Measurements from ENCODE around the gene PYROXD2.

Gene PYROXD2

DNA sequence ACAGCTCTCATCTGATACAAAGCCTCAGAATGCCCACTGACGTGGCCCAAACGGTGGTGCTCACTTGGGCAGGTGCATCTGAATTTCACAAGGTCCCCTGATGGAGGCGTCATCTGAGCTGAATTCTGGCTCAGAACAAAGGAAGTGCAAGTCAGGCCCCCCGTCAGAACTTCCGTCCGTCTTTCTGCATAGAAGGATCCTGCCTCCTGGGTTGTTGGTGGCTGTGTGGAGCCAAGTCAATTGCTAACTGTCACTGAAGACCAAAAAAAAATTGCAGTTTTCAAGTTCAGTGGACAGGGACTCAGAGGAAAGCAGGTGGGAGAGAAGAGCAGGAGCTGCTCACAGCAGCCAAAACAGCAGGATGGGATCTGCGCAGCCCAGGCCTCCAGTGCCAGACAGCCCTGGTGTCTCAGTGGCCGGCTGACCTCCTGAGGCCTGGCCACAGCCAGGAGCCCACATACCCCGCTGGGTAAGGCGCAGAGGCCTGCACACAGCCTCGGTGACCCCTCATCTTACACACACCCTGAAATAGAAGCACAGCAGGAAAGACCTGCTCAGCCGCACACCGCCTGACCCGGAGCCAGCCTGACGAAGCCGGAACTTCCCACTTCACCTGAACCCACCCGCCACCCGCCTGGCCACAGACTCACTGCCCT lies 49.4 kb downstream of the PYROXD2 start:
- Histone ChIP-seq H3K79me2 (no peaks in the 10 kb centered on the region), H3K27me3 (ENCODE audit: control insufficient read depth, insufficient read depth, low read length) (no peaks in the 10 kb centered on the region), H3K9ac (no peak overlapping the region), H3K4me3 (ENCODE audit: low read depth, low read length) (no peak overlapping the region), H3K27ac (no peak overlapping the region), H3K4me1 (no peaks in the 10 kb centered on the region), H3K9me3 (ENCODE audit: control insufficient read depth, low read length) (no peaks in the 10 kb centered on the region), H3K4me2 (ENCODE audit: low read length) (no peak overlapping the region), H3K36me3 (ENCODE audit: control insufficient read depth, insufficient read depth, low read length) (no peaks in the 10 kb centered on the region), H2AFZ (no peak overlapping the region)
- TF ChIP-seq, protein P1, sequence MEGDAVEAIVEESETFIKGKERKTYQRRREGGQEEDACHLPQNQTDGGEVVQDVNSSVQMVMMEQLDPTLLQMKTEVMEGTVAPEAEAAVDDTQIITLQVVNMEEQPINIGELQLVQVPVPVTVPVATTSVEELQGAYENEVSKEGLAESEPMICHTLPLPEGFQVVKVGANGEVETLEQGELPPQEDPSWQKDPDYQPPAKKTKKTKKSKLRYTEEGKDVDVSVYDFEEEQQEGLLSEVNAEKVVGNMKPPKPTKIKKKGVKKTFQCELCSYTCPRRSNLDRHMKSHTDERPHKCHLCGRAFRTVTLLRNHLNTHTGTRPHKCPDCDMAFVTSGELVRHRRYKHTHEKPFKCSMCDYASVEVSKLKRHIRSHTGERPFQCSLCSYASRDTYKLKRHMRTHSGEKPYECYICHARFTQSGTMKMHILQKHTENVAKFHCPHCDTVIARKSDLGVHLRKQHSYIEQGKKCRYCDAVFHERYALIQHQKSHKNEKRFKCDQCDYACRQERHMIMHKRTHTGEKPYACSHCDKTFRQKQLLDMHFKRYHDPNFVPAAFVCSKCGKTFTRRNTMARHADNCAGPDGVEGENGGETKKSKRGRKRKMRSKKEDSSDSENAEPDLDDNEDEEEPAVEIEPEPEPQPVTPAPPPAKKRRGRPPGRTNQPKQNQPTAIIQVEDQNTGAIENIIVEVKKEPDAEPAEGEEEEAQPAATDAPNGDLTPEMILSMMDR (IDR thresholded peaks at IDR 0.05) = no peak

DNA sequence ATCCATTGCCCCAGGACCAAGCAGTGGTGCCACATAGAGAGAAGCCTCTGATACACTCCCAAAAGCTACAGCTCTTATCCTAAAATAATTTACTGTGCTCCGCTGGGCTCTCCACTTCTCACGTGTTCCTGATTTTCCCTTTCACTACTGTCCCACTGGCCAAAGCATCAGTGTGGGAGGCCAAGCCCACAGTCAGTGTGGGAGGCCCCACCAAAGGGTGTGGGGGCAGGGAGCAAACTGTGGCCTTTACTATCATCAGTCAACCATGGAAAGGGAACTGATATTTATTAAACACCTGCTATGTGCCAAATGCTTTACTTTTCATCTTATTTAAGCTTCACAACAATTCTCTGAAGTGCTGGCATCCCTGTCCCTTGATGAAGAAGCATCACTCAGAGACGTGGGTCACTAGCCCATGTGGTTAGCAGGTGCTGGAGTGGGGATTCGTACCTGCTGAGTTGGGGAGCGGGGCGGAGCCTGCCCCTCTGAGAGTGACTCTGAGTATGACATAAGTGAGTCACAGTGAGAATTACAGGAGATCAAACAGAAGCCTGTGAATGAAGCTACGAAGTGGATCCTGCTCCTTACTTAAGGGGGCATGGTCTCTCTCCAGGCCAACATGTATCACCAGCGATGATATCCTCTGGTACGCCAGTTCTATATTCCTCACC lies 50.4 kb downstream of the PYROXD2 start:
- Histone ChIP-seq H3K4me3 (ENCODE audit: low read depth, low read length) (no peak overlapping the region), H3K36me3 (ENCODE audit: control insufficient read depth, insufficient read depth, low read length) (no peaks in the 10 kb centered on the region), H3K4me1 (no peaks in the 10 kb centered on the region), H2AFZ (no peak overlapping the region), H3K79me2 (no peaks in the 10 kb centered on the region), H3K9ac (no peak overlapping the region), H3K9me3 (ENCODE audit: control insufficient read depth, low read length) (no peaks in the 10 kb centered on the region), H3K4me2 (ENCODE audit: low read length) (no peak overlapping the region), H3K27ac (no peak overlapping the region), H3K27me3 (ENCODE audit: control insufficient read depth, insufficient read depth, low read length) (no peaks in the 10 kb centered on the region)
- TF ChIP-seq, protein P1 (IDR thresholded peaks at IDR 0.05) = no peak

DNA sequence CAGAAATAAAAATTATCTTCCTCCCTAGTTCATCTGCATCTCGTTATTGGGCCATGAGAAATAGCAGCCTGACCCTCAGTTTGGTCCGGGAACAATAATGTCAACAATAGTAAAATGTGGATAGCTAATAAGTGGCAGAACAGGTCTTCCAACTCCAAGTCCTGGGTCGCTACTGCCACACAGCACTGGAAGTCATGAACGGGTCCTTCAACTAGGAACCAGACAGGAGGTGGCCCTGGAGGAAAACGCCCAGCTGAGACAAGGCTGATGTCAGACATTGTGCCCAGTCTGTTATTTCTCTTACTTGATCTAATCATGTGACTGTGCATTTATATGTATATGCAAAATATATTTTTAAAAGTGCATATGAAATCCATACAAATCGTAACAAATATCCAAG lies 51.8 kb downstream of the PYROXD2 start:
- Histone ChIP-seq H3K4me2 (ENCODE audit: low read length) (no peak overlapping the region), H3K4me1 (no peaks in the 10 kb centered on the region), H3K27ac (no peak overlapping the region), H3K79me2 (no peaks in the 10 kb centered on the region), H3K27me3 (ENCODE audit: control insufficient read depth, insufficient read depth, low read length) (no peaks in the 10 kb centered on the region), H3K9me3 (ENCODE audit: control insufficient read depth, low read length) (no peaks in the 10 kb centered on the region), H3K9ac (no peak overlapping the region), H3K36me3 (ENCODE audit: control insufficient read depth, insufficient read depth, low read length) (no peaks in the 10 kb centered on the region), H3K4me3 (ENCODE audit: low read depth, low read length) (no peak overlapping the region), H2AFZ (no peak overlapping the region)
- TF ChIP-seq, protein P1 (IDR thresholded peaks at IDR 0.05) = no peak

DNA sequence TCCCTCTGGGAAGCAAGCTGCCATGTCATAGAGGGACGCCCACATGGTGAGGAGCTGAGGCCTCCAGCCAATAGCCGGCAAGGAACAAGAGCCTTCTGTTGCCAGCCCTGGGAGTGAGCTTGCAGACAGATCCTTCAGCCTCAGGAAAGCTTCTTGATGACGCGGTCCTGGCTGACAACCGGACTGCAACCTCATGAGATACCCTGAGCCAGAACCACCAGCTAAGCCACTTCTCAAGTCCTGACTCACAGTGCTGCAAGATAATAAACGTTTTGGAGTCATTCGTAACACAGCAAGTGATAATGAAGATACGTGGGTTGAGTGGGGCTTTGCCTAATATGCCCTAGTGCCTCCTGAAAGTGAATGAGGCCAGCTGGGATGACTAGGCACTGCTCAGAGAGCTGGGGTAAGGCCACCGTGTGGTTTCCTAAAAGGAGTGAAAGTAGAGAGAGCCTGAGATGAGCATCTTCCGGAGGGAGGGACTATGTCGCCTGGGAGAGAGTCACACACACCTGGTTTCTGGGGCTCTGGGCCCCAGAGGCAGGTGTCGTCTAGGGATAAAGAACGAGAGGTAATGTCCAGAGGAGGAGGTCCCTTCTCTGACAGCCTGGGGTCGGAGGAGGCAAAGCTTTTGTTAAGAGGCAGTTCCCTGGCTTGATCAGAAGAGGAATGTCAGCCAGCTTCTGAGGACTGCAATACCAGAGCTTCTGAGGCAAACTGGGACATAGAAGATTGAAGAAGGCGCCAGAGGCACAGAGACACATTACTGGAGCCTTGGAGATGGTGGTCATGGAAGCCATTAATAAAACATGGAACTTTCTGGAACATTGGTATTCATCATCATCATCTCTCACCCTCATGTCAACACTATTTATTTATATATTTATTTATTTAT lies 53.6 kb downstream of the PYROXD2 start:
- Histone ChIP-seq H3K4me3 (ENCODE audit: low read depth, low read length) (no peak overlapping the region), H3K9ac (no peak overlapping the region), H3K36me3 (ENCODE audit: control insufficient read depth, insufficient read depth, low read length) (no peaks in the 10 kb centered on the region), H2AFZ (peak overlapping the region; percentile 75), H3K4me1 (no peaks in the 10 kb centered on the region), H3K9me3 (ENCODE audit: control insufficient read depth, low read length) (no peaks in the 10 kb centered on the region), H3K79me2 (no peaks in the 10 kb centered on the region), H3K27ac (no peak overlapping the region), H3K27me3 (ENCODE audit: control insufficient read depth, insufficient read depth, low read length) (no peaks in the 10 kb centered on the region), H3K4me2 (ENCODE audit: low read length) (no peak overlapping the region)
- TF ChIP-seq, protein P1 (IDR thresholded peaks at IDR 0.05) = no peak
